HepG2 (cell line): Measurements from ENCODE around the gene PCGF3. TPM values are rescaled to one million over a fixed set of nuclear protein-coding genes. Genes with fewer than 3 reads are reported as not detected.
A peak's percentile ranks its signal among the peaks of the same experiment; 100 is the strongest.

Experiments
- FOXM1 ChIP-seq: sonication (generic); formaldehyde crosslinking; IDR thresholded peaks from 2 replicates; pipeline ENCODE4 v1.5.0; 2020; ENCODE audit warnings: missing genetic modification reagents
- FOXO1 ChIP-seq: sonication (generic); formaldehyde crosslinking; IDR thresholded peaks from 2 replicates; pipeline ENCODE4 v1.4.0; 2020; ENCODE audit warnings: missing genetic modification reagents
- HDAC2 ChIP-seq: sonication (generic); formaldehyde crosslinking; IDR thresholded peaks from 2 replicates; pipeline ENCODE4 v1.4.0; 2020; ENCODE audit warnings: missing genetic modification reagents
- HOXA3 ChIP-seq: sonication (generic); formaldehyde crosslinking; IDR thresholded peaks from 2 replicates; pipeline ENCODE4 v1.5.0; 2020; ENCODE audit warnings: missing genetic modification reagents
- RFX3 ChIP-seq: IDR thresholded peaks from 2 replicates; pipeline ENCODE4 v1.6.1; 2016; ENCODE audit warnings: missing biosample characterization, missing genetic modification reagents
- SALL1 ChIP-seq: sonication (generic); formaldehyde crosslinking; IDR thresholded peaks from 2 replicates; pipeline ENCODE4 v1.8.0; 2022; ENCODE audit warnings: mild to moderate bottlenecking, missing genetic modification reagents
- STAG1 ChIP-seq: sonication (generic); formaldehyde crosslinking; IDR thresholded peaks from 2 replicates; pipeline ENCODE4 v1.4.0; 2020; ENCODE audit warnings: missing genetic modification reagents
- TAF15 ChIP-seq: fragments of 200-400 bp; formaldehyde crosslinking; IDR thresholded peaks from one replicate; pipeline ENCODE4 v1.6.1; 2018; ENCODE audit warnings: mild to moderate bottlenecking, low read depth, low read length; ENCODE audit not compliant: poor library complexity, severe bottlenecking
- ZNF20 ChIP-seq: sonication (generic); formaldehyde crosslinking; IDR thresholded peaks from 2 replicates; pipeline ENCODE4 v1.4.0; 2020; ENCODE audit warnings: mild to moderate bottlenecking, moderate library complexity, missing genetic modification reagents
- ZNF557 ChIP-seq: sonication (generic); formaldehyde crosslinking; IDR thresholded peaks from 2 replicates; pipeline ENCODE4 v1.4.0; 2020; ENCODE audit warnings: missing genetic modification reagents
- ZNF788 ChIP-seq: sonication (generic); formaldehyde crosslinking; IDR thresholded peaks from 2 replicates; pipeline ENCODE4 v1.5.0; 2020; ENCODE audit warnings: mild to moderate bottlenecking, missing genetic modification reagents, borderline replicate concordance
- polyA plus RNA-seq, 8 experiments: library from polyadenylated mRNA; depleted of rRNA in 3 of 8; stranded (reverse) in 7 of 8; unstranded in 1 of 8; fragments of >200 nt; fragmentation: Illumina TruSeq in 4 of 8; extraction: Trizol in 4 of 8; gene quantifications; 2 replicates each; pipeline versions ENCODE4 v1.2.1 to v1.2.3, GENCODE V29; 2011 to 2016; ENCODE audit warnings: low read depth in 4 of 8, missing spikeins in 1 of 8, mixed read lengths in 1 of 8; ENCODE audit not compliant: insufficient read depth in 1 of 8
- total RNA-seq, 5 experiments: library from RNA; depleted of rRNA; stranded (reverse); fragments of >200 nt; fragmentation: Illumina TruSeq; extraction: Trizol; gene quantifications; 2 replicates each; pipeline ENCODE4 v1.2.3, GENCODE V29; 2016; ENCODE audit warnings: low read depth in 1 of 5
- TF ChIP-seq, protein P1 (sequence below): sonication (generic); formaldehyde crosslinking; IDR thresholded peaks from 2 replicates; pipeline ENCODE4 v1.8.1; 2023; ENCODE audit warnings: mild to moderate bottlenecking, missing genetic modification reagents, borderline replicate concordance
- TF ChIP-seq, protein P2 (sequence below): sonication (generic); formaldehyde crosslinking; IDR thresholded peaks from 2 replicates; pipeline ENCODE4 v1.4.0; 2020; ENCODE audit warnings: mild to moderate bottlenecking, missing genetic modification reagents
- TF ChIP-seq, protein P3 (sequence below): sonication (generic); formaldehyde crosslinking; IDR thresholded peaks from 2 replicates; pipeline ENCODE4 v1.4.0; 2020; ENCODE audit warnings: missing genetic modification reagents
- TF ChIP-seq, protein P4 (sequence below): sonication (generic); formaldehyde crosslinking; IDR thresholded peaks from 2 replicates; pipeline ENCODE4 v1.4.0; 2020; ENCODE audit warnings: missing genetic modification reagents, mild to moderate bottlenecking, borderline replicate concordance
- TF ChIP-seq, protein P5 (sequence below): sonication (generic); formaldehyde crosslinking; conservative IDR thresholded peaks from 2 replicates; pipeline ENCODE4 v1.5.0; 2020; ENCODE audit warnings: missing genetic modification reagents

PCGF3 gene
- total and polyA plus RNA-seq, 2 of the 13 experiments (the other 11 are each of a cell fraction or from before 2014, with no cell fraction given): 28.6 to 66.2 TPM

DNA sequence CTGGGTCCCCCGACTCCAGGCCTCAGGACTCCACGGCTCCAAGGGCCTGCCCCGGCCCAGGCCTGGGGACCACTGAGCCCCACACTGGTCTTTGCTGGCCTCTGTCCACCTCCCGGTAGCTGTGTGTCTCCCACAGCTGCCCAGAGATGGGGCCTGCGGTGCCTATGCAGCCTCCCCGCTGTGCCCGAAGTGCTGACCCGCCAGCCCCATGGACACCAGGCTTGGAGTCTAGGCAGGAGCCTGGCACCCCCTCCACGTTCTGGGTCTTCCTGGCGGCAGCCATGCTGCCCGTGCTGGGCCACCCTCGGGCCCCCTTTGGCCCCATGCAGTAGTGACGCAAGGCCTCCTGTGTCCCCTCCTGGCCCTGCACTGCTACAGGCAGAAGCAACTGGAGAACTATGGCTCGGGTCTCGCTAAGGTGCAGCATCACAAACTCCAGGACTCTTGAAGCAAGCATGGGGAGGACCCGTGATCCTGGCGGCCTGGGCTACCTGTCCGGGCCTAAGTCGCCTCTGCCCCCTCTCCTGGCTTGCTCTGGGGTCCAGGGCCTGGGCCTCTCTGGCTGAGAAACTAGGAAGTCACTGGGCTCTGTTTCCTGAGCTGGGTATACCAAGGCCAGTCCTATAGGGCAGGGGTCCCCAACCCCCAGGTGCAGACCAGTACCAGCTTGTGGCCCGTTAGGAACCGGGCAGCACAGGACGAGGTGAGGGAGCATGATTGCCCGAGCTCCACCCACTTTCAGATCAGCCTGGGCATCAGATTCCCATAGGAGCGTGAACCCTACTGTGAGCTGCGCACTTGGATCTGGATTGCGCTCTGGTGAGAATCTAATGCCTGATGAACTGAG, 30.4 kb upstream of the PCGF3 start (continued):
- TF ChIP-seq FOXM1 (0 out of 2 replicates have a peak, but pooled peaks have one; percentile 41), TAF15 (peak; percentile 15), ZNF788 (CRISPR knock-in tag) (peak; percentile 65; the same call in 1 of the 2 replicates), HDAC2 (CRISPR knock-in tag) (peak; percentile 17; the same call in 1 of the 2 replicates), STAG1 (CRISPR knock-in tag) (no peak), SALL1 (CRISPR knock-in tag) (peak; percentile 2; the same call in 1 of the 2 replicates), FOXO1 (peak; percentile 38; the same call in 1 of the 2 replicates), ZNF557 (CRISPR knock-in tag) (no peak), RFX3 (CRISPR knock-in tag) (no peak), ZNF20 (0 out of 2 replicates have a peak, but pooled peaks have one; percentile 18), HOXA3 (CRISPR knock-in tag) (peak; percentile 11; the same call in 1 of the 2 replicates)
- TF ChIP-seq, protein P1, sequence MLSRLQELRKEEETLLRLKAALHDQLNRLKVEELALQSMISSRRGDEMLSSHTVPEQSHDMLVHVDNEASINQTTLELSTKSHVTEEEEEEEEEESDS (CRISPR knock-in tag): no peak
- TF ChIP-seq, protein P2, sequence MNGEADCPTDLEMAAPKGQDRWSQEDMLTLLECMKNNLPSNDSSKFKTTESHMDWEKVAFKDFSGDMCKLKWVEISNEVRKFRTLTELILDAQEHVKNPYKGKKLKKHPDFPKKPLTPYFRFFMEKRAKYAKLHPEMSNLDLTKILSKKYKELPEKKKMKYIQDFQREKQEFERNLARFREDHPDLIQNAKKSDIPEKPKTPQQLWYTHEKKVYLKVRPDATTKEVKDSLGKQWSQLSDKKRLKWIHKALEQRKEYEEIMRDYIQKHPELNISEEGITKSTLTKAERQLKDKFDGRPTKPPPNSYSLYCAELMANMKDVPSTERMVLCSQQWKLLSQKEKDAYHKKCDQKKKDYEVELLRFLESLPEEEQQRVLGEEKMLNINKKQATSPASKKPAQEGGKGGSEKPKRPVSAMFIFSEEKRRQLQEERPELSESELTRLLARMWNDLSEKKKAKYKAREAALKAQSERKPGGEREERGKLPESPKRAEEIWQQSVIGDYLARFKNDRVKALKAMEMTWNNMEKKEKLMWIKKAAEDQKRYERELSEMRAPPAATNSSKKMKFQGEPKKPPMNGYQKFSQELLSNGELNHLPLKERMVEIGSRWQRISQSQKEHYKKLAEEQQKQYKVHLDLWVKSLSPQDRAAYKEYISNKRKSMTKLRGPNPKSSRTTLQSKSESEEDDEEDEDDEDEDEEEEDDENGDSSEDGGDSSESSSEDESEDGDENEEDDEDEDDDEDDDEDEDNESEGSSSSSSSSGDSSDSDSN (CRISPR knock-in tag): 0 out of 2 replicates have a peak, but pooled peaks have one; percentile 67
- TF ChIP-seq, protein P3, sequence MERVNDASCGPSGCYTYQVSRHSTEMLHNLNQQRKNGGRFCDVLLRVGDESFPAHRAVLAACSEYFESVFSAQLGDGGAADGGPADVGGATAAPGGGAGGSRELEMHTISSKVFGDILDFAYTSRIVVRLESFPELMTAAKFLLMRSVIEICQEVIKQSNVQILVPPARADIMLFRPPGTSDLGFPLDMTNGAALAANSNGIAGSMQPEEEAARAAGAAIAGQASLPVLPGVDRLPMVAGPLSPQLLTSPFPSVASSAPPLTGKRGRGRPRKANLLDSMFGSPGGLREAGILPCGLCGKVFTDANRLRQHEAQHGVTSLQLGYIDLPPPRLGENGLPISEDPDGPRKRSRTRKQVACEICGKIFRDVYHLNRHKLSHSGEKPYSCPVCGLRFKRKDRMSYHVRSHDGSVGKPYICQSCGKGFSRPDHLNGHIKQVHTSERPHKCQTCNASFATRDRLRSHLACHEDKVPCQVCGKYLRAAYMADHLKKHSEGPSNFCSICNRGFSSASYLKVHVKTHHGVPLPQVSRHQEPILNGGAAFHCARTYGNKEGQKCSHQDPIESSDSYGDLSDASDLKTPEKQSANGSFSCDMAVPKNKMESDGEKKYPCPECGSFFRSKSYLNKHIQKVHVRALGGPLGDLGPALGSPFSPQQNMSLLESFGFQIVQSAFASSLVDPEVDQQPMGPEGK (CRISPR knock-in tag): peak; percentile 70
- TF ChIP-seq, protein P4, sequence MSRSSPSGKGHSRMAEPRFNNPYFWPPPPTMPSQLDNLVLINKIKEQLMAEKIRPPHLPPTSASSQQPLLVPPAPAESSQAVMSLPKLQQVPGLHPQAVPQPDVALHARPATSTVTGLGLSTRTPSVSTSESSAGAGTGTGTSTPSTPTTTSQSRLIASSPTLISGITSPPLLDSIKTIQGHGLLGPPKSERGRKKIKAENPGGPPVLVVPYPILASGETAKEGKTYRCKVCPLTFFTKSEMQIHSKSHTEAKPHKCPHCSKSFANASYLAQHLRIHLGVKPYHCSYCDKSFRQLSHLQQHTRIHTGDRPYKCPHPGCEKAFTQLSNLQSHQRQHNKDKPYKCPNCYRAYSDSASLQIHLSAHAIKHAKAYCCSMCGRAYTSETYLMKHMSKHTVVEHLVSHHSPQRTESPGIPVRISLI (CRISPR knock-in tag): no peak
- TF ChIP-seq, protein P5, sequence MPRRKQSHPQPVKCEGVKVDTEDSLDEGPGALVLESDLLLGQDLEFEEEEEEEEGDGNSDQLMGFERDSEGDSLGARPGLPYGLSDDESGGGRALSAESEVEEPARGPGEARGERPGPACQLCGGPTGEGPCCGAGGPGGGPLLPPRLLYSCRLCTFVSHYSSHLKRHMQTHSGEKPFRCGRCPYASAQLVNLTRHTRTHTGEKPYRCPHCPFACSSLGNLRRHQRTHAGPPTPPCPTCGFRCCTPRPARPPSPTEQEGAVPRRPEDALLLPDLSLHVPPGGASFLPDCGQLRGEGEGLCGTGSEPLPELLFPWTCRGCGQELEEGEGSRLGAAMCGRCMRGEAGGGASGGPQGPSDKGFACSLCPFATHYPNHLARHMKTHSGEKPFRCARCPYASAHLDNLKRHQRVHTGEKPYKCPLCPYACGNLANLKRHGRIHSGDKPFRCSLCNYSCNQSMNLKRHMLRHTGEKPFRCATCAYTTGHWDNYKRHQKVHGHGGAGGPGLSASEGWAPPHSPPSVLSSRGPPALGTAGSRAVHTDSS (CRISPR knock-in tag): no peak
